AG04450 (cell line): ENCODE measurements around the gene SGO2. TPM values are rescaled to one million over a fixed set of nuclear protein-coding genes. Genes with fewer than 3 reads are reported as not detected.
A peak's percentile ranks its signal among the peaks of the same experiment; 100 is the strongest.
"Not testable (repeated sequence)": the region's sequence is repeated elsewhere in the genome, so short reads cannot be mapped to it uniquely, and the experiment has no call there.

Experiments used
- CTCF ChIA-PET: fragments of 300-600, 350-600 bp; formaldehyde crosslinking; extraction: SDS; loops from one replicate; lab custom pipeline; 2022; ENCODE audit warnings: antibody characterized with exemption, inconsistent platforms; lab: Charles Lee
- POLR2A ChIA-PET: fragments of 350-600 bp; formaldehyde crosslinking; extraction: SDS; loops from one replicate; lab custom pipeline; 2021; ENCODE audit warnings: antibody characterized with exemption, inconsistent platforms; lab: Yijun Ruan, JAX
- DNase-seq: peaks from one replicate; pipeline ENCODE4 v3.0.0-alpha.2; 2011; ENCODE audit warnings: low read depth, low spot score
- H3K27ac ChIP-seq: one replicate; pipeline ENCODE4 v1.5.1; 2012; ENCODE audit warnings: low read depth, low read length, control low read depth
- H3K27me3 ChIP-seq: one replicate; pipeline ENCODE4 v1.6.0; 2012; ENCODE audit warnings: low read length; ENCODE audit not compliant: control insufficient read depth, insufficient read depth
- H3K4me3 ChIP-seq: 2 replicates; pipeline ENCODE4 v1.5.1; 2011; ENCODE audit warnings: mild to moderate bottlenecking, low read depth, low read length, control low read depth
- H3K9me3 ChIP-seq: 2 replicates; pipeline ENCODE4 v1.5.1; 2012; ENCODE audit warnings: low read length; ENCODE audit not compliant: control insufficient read depth, insufficient read depth
- polyA plus RNA-seq: library from polyadenylated mRNA; depleted of rRNA; stranded (reverse); fragments of >200 nt; gene quantifications from 2 replicates; pipeline ENCODE4 v1.2.3, GENCODE V29; 2011
- TF ChIP-seq, protein P1 (sequence below): IDR thresholded peaks from 2 replicates; pipeline ENCODE4 v1.5.1; 2011; ENCODE audit warnings: low read depth, low read length, control low read depth, inconsistent platforms

Gene SGO2
- polyA plus RNA-seq, 1 experiment: 8.4 TPM

DNA sequence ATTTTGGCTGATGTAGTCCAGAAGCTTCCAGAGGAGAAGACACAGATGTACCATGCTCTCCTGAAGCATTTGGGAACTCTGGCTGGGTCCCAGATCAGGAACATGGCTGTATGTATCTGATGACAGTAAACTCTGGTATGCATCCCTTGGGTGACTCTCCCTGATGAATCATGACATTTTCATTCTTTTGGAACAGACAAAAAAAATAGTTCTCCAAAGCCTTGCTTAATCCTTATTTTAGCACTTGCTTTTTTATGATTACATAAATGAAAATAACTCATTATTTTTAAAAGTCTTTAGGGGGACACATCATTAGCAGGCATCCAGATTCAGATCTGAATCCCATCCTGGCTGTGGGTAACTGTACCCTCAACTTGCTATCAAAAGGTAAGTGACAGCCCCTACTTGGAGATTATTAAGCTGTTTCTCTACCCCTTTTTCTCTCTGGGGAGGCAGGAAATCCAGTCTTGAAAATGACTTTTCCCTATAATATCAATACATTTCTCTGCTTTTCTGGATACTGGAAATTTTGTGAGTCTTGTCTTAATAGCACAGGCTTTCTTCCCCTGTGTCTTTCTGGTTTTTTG lies 83.1 kb downstream of the SGO2 start:
- CTCF ChIA-PET: interaction anchor here (1.5 kb wide), 1 partner anchor 10 kb away, joined by 5 read pairs; no protein-coding TSS in a partner anchor
- H3K9me3 ChIP-seq: no peaks in the 10 kb centered on the region
- TF ChIP-seq, protein P1, sequence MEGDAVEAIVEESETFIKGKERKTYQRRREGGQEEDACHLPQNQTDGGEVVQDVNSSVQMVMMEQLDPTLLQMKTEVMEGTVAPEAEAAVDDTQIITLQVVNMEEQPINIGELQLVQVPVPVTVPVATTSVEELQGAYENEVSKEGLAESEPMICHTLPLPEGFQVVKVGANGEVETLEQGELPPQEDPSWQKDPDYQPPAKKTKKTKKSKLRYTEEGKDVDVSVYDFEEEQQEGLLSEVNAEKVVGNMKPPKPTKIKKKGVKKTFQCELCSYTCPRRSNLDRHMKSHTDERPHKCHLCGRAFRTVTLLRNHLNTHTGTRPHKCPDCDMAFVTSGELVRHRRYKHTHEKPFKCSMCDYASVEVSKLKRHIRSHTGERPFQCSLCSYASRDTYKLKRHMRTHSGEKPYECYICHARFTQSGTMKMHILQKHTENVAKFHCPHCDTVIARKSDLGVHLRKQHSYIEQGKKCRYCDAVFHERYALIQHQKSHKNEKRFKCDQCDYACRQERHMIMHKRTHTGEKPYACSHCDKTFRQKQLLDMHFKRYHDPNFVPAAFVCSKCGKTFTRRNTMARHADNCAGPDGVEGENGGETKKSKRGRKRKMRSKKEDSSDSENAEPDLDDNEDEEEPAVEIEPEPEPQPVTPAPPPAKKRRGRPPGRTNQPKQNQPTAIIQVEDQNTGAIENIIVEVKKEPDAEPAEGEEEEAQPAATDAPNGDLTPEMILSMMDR: no peak
- POLR2A ChIA-PET: no interaction called here
- no peak overlapping the region for H3K4me3 ChIP-seq
- peak; percentile 36 for DNase-seq
- peak overlapping the region; percentile 54 for H3K27ac ChIP-seq
- no peaks in the 10 kb centered on the region for H3K27me3 ChIP-seq

DNA sequence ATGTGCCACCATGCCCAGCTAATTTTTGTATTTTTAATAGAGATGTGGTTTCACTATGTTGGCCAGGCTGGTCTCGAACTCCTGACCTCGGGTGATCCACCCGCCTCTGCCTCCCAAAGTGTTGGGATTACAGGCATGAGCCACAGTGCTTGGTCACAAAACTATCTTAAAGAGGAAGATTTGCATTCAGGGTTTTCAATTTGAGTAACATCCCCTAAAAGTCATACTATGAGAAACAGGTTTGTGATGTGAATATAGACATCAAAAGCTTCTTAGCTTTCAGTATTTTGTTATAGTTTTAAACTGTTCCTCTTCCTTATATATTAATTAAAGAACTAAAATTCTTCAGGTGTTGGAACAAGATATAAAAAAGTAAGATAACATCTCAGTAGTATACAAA lies 84.2 kb downstream of the SGO2 start:
- H3K27me3 ChIP-seq, H3K4me3 ChIP-seq, DNase-seq, POLR2A ChIA-PET, CTCF ChIA-PET, H3K9me3 ChIP-seq, H3K27ac ChIP-seq: not testable (repeated sequence)

DNA sequence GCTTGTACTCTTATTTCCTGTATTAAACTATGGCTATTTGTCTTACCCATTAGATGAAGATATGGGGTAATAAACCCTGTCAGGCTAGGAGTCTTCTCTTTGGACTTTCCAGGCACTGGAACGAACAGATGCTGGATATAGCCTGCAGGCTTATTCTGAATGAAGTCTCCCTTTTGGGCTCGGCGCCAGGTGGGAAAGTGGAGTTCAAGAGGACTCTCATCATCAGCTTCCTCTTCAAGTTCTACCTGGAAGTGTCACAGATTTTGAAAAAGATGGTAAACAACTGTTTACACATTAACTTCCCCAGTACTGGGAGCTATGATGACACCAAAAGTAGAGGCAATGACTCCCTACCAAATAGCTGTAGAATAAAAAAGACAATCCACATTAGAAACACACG lies 87.7 kb downstream of the SGO2 start:
- CTCF ChIA-PET: interaction anchor here (1.2 to 2.6 kb wide), 3 partner anchors 12 to 122 kb away, joined by 3 to 17 read pairs (median 4); no protein-coding TSS in a partner anchor
- DNase-seq: no peak
- Histone ChIP-seq H3K27ac (no peak overlapping the region), H3K27me3 (no peaks in the 10 kb centered on the region), H3K9me3 (no peaks in the 10 kb centered on the region), H3K4me3 (no peak overlapping the region)
- TF ChIP-seq, protein P1: no peak
- POLR2A ChIA-PET: no interaction called here

DNA sequence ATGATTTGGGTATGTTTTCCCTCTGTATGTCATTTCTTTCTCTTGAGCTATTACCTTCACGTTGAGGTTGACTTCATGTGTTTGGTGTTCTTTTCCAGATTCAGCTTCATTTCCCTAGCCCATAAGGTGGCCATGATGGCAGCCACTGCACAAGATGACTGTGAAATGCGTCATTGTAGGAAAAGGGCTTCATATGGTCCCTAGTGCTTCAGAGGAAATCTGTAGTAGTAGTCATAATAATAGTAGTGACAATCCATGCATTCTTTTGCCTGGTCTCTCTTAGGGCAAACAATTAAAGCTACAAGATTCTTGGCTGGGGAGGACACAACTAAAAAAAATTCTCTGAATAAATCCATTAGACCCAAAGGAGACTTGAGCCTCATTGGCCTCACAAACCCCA lies 88.2 kb downstream of the SGO2 start:
- POLR2A ChIA-PET: no interaction called here
- no peaks in the 10 kb centered on the region for H3K9me3 ChIP-seq
- TF ChIP-seq, protein P1: no peak
- no peak overlapping the region for H3K4me3 ChIP-seq
- CTCF ChIA-PET: interaction anchor here (1.0 to 2.6 kb wide), 6 partner anchors 9 to 121 kb away, joined by 3 to 17 read pairs (median 4); no protein-coding TSS in a partner anchor
- H3K27ac ChIP-seq: no peak overlapping the region
- no peaks in the 10 kb centered on the region for H3K27me3 ChIP-seq
- no peak for DNase-seq

DNA sequence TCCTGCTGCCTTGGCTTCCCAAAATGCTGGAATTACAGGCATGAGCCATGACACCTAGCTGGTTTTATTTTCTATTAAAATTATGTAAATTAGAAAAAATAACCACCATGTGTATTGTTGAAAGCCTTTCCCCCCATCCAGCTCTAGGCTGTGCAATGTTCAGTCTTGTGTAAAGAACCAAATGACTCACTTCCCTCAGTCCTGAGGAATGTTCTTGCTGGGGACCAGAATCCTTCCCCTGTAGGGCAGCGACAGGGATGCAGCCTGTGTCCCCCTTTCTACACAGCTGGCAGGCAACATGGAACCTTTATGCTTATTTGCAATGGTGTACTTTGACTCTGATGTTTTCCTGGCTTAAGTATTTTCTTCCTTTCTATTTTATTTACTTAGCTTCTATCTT lies 89.2 kb downstream of the SGO2 start:
- Histone ChIP-seq H3K27ac (no peak overlapping the region), H3K9me3 (no peaks in the 10 kb centered on the region), H3K27me3 (no peaks in the 10 kb centered on the region), H3K4me3 (no peak overlapping the region)
- POLR2A ChIA-PET: interaction anchor here (0.5 to 0.6 kb wide), 2 partner anchors 65 to 326 kb away, joined by 3 read pairs; no protein-coding TSS in a partner anchor
- peak; percentile 16 for DNase-seq
- CTCF ChIA-PET: interaction anchor here (0.6 to 3.0 kb wide), 8 partner anchors 8 to 120 kb away, joined by 3 to 17 read pairs (median 6); partner anchors contain the start of gene AOX1
- TF ChIP-seq, protein P1: peak; percentile 34
